Bronchial epithelial cell (primary cell): ENCODE data around the gene CXADR. TPM values are rescaled to one million over a fixed set of nuclear protein-coding genes. Genes with fewer than 3 reads are reported as not detected.
A peak's percentile ranks its signal among the peaks of the same experiment; 100 is the strongest.

Experiments used
- DNase-seq: peaks from one replicate; pipeline ENCODE4 v3.0.0-alpha.2; 2010; ENCODE audit warnings: low read depth
- FAIRE-seq: peaks from 2 replicates; lab custom pipeline; 2011; peaks lifted over from hg19 to GRCh38; lab: Jason Lieb, UNC
- H3K27me3 ChIP-seq: 2 replicates; pipeline ENCODE4 v1.5.1; 2011; ENCODE audit warnings: low read length; ENCODE audit not compliant: control insufficient read depth, insufficient read depth
- H3K36me3 ChIP-seq: 2 replicates; pipeline ENCODE4 v1.5.1; 2011; ENCODE audit warnings: low read length; ENCODE audit not compliant: control insufficient read depth, insufficient read depth
- H3K4me3 ChIP-seq: 2 replicates; pipeline ENCODE4 v1.5.1; 2011; ENCODE audit warnings: mild to moderate bottlenecking, low read depth, low read length, control low read depth
- CTCF ChIP-seq: IDR thresholded peaks from 2 replicates; pipeline ENCODE4 v1.5.1; 2011; ENCODE audit warnings: mild to moderate bottlenecking, moderate library complexity, low read length, control low read depth, inconsistent platforms; ENCODE audit not compliant: insufficient read depth, severe bottlenecking
- total RNA-seq: library from RNA; depleted of rRNA; stranded (reverse); fragments of >200 nt; gene quantifications from 2 replicates; pipeline ENCODE4 v1.2.1, GENCODE V29; 2014

Gene CXADR
- total RNA-seq, 1 donor from 2014 or later: 27.9 TPM

DNA sequence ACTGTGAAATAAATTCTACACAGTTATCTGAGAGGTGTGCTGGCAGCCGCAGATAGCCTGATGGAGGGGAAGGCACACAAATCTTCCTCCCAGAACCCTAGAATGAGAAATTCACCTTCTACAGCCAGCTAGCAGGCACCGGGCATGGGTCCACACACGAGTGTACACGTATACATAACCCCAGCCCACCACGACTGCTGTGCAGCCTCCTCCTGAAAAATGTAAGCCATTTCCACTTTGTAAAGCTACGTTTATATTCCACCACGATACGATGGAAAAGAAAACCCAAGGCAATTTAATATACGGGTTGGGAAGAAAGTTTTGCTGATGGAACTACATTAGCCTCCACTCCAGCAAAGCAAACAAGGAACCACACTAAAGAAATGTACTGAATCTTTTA, 98.1 kb downstream of the CXADR start:
- no peak for DNase-seq
- no peak for TF ChIP-seq CTCF
- Histone ChIP-seq H3K27me3 (no peaks in the 10 kb centered on the region), H3K36me3 (no peaks in the 10 kb centered on the region), H3K4me3 (peak overlapping the region; percentile 87)
- no peak for FAIRE-seq

GRCh38 chr21:17611414-17612022, 98.7 kb downstream of the CXADR start:
- Histone ChIP-seq H3K27me3 (no peaks in the 10 kb centered on the region), H3K36me3 (no peaks in the 10 kb centered on the region), H3K4me3 (peak overlapping the region; percentile 87)
- TF ChIP-seq CTCF: no peak
- peak; percentile 84 for DNase-seq
- FAIRE-seq: no peak

GRCh38 chr21:17612023-17612564, 99.3 kb downstream of the CXADR start:
- DNase-seq (peak; percentile 59), FAIRE-seq (no peak)
- no peak for TF ChIP-seq CTCF
- peak overlapping the region; percentile 87 for H3K4me3 ChIP-seq
- H3K27me3 ChIP-seq: no peaks in the 10 kb centered on the region
- H3K36me3 ChIP-seq: no peaks in the 10 kb centered on the region

DNA sequence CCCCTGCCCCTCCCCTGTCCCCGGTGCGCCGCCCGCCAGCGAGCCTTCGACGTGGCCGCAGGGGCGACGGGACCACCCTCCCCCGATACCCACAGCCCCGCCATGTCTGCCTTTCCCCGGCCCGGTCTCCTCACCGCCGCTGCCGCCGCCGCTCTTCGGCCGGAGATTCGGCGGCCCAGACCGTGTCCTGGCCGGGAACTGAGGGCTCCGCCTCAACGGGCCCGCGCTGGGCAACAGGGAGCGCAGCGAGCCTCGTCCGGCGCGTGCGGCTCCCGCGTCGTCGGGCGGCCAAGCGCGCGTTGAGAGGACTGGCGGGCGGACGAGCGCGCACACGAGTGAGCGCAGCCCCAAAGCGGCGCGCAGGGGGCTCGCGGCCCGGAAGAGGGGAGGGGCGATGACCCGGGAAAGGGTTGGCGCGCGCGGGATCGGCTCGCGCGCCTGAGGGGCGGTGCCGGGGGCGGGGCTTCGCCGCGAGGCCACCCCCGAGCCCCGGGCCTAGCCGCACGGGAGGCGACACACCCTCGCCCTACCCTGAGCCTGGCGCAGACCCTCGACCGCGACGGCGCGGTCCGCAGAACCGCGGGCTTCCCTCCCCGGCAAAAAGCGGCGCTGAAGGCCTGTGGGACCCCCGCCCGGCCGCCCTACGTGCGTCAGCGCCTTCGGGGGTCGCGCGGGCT, 99.9 kb downstream of the CXADR start, which contains the start of gene BTG3:
Gene BTG3 (minus strand): TSS at position 337 of the 677 bp plus-strand sequence. CDS start 3,757 bp downstream, outside the sequence.
- H3K4me3 ChIP-seq: peak within 1 kb of the TSS; percentile 87
- no peaks in the 10 kb centered on the region for H3K36me3 ChIP-seq
- H3K27me3 ChIP-seq: no peaks in the 10 kb centered on the region
- DNase-seq (peak; percentile 35), FAIRE-seq (no peak)
- no peak for TF ChIP-seq CTCF

DNA sequence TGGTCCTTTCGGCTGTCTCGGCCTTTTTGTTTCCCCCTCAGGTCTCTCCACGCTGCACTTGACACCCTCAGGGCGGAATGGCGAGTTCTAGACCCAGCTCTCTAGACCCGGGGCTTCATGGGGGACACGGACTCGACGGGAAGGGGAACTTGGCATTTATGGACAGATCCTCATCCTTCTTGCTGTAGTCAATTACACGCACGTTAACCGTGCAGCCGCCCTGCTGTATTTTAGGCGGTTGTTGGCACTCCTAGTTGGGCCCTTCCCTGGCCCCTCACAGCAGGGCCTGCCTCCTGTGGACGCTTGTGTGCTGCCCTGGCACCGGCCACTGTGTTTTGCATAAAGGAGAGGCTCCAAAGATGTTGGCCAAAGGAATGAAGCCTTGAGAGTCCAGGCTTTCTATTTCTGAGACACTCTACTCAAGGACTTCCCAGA, 100.4 kb downstream of the CXADR start:
- no peak for TF ChIP-seq CTCF
- no peak for FAIRE-seq
- Histone ChIP-seq H3K27me3 (no peaks in the 10 kb centered on the region), H3K4me3 (peak overlapping the region; percentile 87), H3K36me3 (no peaks in the 10 kb centered on the region)
- DNase-seq: no peak
